ENCODE results near the gene SREK1. TPM values are rescaled to one million over a fixed set of nuclear protein-coding genes. Genes with fewer than 3 reads are reported as not detected.

The SREK1 gene, protein sequence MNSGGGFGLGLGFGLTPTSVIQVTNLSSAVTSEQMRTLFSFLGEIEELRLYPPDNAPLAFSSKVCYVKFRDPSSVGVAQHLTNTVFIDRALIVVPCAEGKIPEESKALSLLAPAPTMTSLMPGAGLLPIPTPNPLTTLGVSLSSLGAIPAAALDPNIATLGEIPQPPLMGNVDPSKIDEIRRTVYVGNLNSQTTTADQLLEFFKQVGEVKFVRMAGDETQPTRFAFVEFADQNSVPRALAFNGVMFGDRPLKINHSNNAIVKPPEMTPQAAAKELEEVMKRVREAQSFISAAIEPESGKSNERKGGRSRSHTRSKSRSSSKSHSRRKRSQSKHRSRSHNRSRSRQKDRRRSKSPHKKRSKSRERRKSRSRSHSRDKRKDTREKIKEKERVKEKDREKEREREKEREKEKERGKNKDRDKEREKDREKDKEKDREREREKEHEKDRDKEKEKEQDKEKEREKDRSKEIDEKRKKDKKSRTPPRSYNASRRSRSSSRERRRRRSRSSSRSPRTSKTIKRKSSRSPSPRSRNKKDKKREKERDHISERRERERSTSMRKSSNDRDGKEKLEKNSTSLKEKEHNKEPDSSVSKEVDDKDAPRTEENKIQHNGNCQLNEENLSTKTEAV
- polyA plus RNA-seq (2011; rRNA removed), result 67.7 and 87.1 TPM in 2 replicates
- polyA plus RNA-seq (2012; cell fraction: cytosol; rRNA removed), result 14.0 and 14.7 TPM in 2 replicates
- polyA plus RNA-seq (2012; cell fraction: nucleus; rRNA removed), result 34.6 and 38.0 TPM in 2 replicates
- polyA plus RNA-seq (2017; fragmentation: RNase III; extraction: RNeasy Plus Mini Kit Qiagen cat#74134 plus additional on column Dnase treatment), result 45.7 to 48.4 TPM (median 47.6 TPM) in 3 replicates
- 80.1 and 93.5 TPM in 2 replicates for polyA minus RNA-seq (2011; rRNA and poly(A)+ RNA removed)

DNA sequence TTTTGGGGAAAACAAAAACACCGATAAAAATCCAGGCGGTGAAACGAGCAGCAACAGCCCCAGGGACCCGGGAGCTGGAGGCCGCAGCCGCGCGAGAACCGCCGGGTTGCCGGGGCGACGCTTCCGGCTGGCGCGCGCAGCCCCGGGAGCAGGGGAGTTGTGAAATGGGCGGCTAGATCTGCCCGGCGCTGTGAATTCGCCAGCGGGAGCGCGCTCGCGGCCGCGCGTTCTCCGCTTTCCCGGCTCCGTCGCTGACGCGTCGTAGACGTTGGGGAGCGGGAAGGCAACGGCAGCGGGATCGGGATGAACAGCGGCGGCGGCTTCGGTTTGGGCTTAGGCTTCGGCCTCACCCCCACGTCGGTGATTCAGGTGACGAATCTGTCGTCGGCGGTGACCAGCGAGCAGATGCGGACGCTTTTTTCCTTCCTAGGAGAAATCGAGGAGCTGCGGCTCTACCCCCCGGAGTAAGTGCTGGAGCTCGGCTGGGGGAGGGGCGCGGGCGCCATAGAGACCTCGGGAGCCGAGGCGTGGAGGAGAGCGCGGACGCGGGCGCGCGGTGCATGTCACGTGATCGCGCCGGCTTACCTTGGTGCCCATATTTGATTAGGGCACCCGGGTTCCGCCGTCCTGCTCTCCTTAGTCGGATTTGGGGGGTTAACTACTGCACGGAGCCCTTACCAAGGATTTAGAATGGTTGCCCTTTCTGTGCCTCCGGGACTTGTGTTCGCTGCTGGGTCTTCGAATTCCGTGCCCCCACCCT, at the start of gene SREK1:
TSS of gene SREK1 (plus strand) at position 227 of the 760 bp plus-strand sequence. CDS start at position 304, 77 bp downstream.
- peaks cover 24% of the 10 kb centered on the region for H3K4me1 ChIP-seq
- WGBS (ENCODE audit: missing lambda C conversion rate), result 1% methylated on average over 44 of the region's 86 CpGs
- TF ChIP-seq, protein P1, sequence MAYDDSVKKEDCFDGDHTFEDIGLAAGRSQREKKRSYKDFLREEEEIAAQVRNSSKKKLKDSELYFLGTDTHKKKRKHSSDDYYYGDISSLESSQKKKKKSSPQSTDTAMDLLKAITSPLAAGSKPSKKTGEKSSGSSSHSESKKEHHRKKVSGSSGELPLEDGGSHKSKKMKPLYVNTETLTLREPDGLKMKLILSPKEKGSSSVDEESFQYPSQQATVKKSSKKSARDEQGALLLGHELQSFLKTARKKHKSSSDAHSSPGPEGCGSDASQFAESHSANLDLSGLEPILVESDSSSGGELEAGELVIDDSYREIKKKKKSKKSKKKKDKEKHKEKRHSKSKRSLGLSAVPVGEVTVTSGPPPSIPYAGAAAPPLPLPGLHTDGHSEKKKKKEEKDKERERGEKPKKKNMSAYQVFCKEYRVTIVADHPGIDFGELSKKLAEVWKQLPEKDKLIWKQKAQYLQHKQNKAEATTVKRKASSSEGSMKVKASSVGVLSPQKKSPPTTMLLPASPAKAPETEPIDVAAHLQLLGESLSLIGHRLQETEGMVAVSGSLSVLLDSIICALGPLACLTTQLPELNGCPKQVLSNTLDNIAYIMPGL (CRISPR knock-in tag; IDR thresholded peaks at IDR 0.05; ENCODE audit: borderline replicate concordance), result no peak; the same call in 1 of the 2 replicates
- peak; percentile 91 for TF ChIP-seq TFCP2L1 (CRISPR knock-in tag; IDR thresholded peaks at IDR 0.05)
- no peak for TF ChIP-seq ESRRA (IDR thresholded peaks at IDR 0.05; ENCODE audit: borderline replicate concordance, low read length)
- peak; percentile 89 for TF ChIP-seq CHD2 (IDR thresholded peaks at IDR 0.05; ENCODE audit: low read length, partially characterized antibody)
- no peak for TF ChIP-seq TP53 (CRISPR knock-in tag; IDR thresholded peaks at IDR 0.05)
- no peak for TF ChIP-seq RAD21 (conservative IDR thresholded peaks at IDR 0.05 in 1 of 2, IDR thresholded peaks at IDR 0.05 in 1 of 2)
- TF ChIP-seq ZNF302 (CRISPR knock-in tag; IDR thresholded peaks at IDR 0.05), result no peak
- no peak for TF ChIP-seq HOXA7 (CRISPR knock-in tag; IDR thresholded peaks at IDR 0.05)
- TF ChIP-seq, protein P2, sequence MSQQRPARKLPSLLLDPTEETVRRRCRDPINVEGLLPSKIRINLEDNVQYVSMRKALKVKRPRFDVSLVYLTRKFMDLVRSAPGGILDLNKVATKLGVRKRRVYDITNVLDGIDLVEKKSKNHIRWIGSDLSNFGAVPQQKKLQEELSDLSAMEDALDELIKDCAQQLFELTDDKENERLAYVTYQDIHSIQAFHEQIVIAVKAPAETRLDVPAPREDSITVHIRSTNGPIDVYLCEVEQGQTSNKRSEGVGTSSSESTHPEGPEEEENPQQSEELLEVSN (IDR thresholded peaks at IDR 0.05; ENCODE audit: borderline replicate concordance, low read depth), result no peak; the same call in 1 of the 2 replicates
- peak; percentile 73 to 89 for TF ChIP-seq JUN (IDR thresholded peaks at IDR 0.05)
- no peak for TF ChIP-seq ZFP36 (IDR thresholded peaks at IDR 0.05; ENCODE audit: borderline replicate concordance, partially characterized antibody)
- TF ChIP-seq, protein P3, sequence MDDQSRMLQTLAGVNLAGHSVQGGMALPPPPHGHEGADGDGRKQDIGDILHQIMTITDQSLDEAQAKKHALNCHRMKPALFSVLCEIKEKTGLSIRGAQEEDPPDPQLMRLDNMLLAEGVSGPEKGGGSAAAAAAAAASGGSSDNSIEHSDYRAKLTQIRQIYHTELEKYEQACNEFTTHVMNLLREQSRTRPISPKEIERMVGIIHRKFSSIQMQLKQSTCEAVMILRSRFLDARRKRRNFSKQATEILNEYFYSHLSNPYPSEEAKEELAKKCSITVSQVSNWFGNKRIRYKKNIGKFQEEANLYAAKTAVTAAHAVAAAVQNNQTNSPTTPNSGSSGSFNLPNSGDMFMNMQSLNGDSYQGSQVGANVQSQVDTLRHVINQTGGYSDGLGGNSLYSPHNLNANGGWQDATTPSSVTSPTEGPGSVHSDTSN (IDR thresholded peaks at IDR 0.05), result 0 out of 2 replicates have a peak, but pooled peaks have one; percentile 25
- 0 out of 2 replicates have a peak, but pooled peaks have one; percentile 25 for TF ChIP-seq MYC (IDR thresholded peaks at IDR 0.05; ENCODE audit: borderline replicate concordance, low read length)
- TF ChIP-seq NFE2L2 (conservative IDR thresholded peaks at IDR 0.05; ENCODE audit: low read length), result no peak
- no peak for TF ChIP-seq JUNB (IDR thresholded peaks at IDR 0.05)
- TF ChIP-seq ZSCAN20 (CRISPR knock-in tag; IDR thresholded peaks at IDR 0.05), result no peak
- TF ChIP-seq GATA3 (IDR thresholded peaks at IDR 0.05; ENCODE audit: borderline replicate concordance), result peak; percentile 55
- peak; percentile 64 to 78; a peak in 2 of 4 replicates for TF ChIP-seq CEBPB (IDR thresholded peaks at IDR 0.05)
- peak; percentile 55; the same call in 1 of the 2 replicates for TF ChIP-seq HOXB13 (CRISPR knock-in tag; IDR thresholded peaks at IDR 0.05; ENCODE audit: low read depth)
- TF ChIP-seq KDM1A (IDR thresholded peaks at IDR 0.05; ENCODE audit: low read depth), result no peak
- no peak for TF ChIP-seq NR3C1 (IDR thresholded peaks at IDR 0.05)
- no peak for TF ChIP-seq RARB (CRISPR knock-in tag; IDR thresholded peaks at IDR 0.05)
- TF ChIP-seq FOXS1 (CRISPR knock-in tag; IDR thresholded peaks at IDR 0.05), result no peak
- peak; percentile 88 for TF ChIP-seq PHF8 (IDR thresholded peaks at IDR 0.05; ENCODE audit: borderline replicate concordance, low read depth)
- TF ChIP-seq, protein P4, sequence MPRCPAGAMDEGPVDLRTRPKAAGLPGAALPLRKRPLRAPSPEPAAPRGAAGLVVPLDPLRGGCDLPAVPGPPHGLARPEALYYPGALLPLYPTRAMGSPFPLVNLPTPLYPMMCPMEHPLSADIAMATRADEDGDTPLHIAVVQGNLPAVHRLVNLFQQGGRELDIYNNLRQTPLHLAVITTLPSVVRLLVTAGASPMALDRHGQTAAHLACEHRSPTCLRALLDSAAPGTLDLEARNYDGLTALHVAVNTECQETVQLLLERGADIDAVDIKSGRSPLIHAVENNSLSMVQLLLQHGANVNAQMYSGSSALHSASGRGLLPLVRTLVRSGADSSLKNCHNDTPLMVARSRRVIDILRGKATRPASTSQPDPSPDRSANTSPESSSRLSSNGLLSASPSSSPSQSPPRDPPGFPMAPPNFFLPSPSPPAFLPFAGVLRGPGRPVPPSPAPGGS (IDR thresholded peaks at IDR 0.05), result peak; percentile 49; the same call in 2 of the 3 replicates
- TF ChIP-seq CBX2 (IDR thresholded peaks at IDR 0.05; ENCODE audit: borderline replicate concordance, low read depth), result no peak
- no peak for TF ChIP-seq FOSB (CRISPR knock-in tag; IDR thresholded peaks at IDR 0.05)
- TF ChIP-seq RCOR1 (IDR thresholded peaks at IDR 0.05; ENCODE audit: low read depth, low read length), result no peak
- TF ChIP-seq NPAS2 (CRISPR knock-in tag; IDR thresholded peaks at IDR 0.05; ENCODE audit: borderline replicate concordance), result no peak
- TF ChIP-seq SREBF2 (IDR thresholded peaks at IDR 0.05), result no peak
- no peak for TF ChIP-seq FOSL2 (IDR thresholded peaks at IDR 0.05)
- peak; percentile 23 for TF ChIP-seq FOSL2 (CRISPR knock-in tag; IDR thresholded peaks at IDR 0.05)

More for the DNA sequence above, at the start of gene SREK1:
- Histone ChIP-seq H3K27ac (peak within 1 kb of the TSS; percentile 99), H3K4me3 (peak within 1 kb of the TSS; percentile 79), H3K9me3 (no peaks in the 10 kb centered on the region), H3K4me2 (peak within 1 kb of the TSS; percentile 91)
- ATAC-seq (peak; percentile 95 to 96), DNase-seq (ENCODE audit: low read depth in 1 of 2, low spot score in 1 of 2) (peak; percentile 93 to 96), FAIRE-seq (no peak)
- CTCF ChIA-PET, result no interaction called here
- POLR2A ChIA-PET, result interaction anchor here (0.6 to 1.4 kb wide), 13 partner anchors 8 to 581 kb away, joined by 3 to 13 read pairs (median 4); partner anchors contain the start of genes CENPK, ERBIN and PPWD1
